Endothelial cell of umbilical vein (primary cell): Measurements from ENCODE around the gene PTPN20. TPM values are rescaled to one million over a fixed set of nuclear protein-coding genes. Genes with fewer than 3 reads are reported as not detected.

ENCODE experiments used
- BruUV-seq: library from RNA; stranded (reverse); fragments of 400-500 nt; replicated peaks from 2 replicates; lab custom pipeline; 2021; lab: Mats Ljungman, UMichigan
- CTCF ChIA-PET: fragments of 300-600, 350-600 bp; sonication (Branson Sonifier 250); formaldehyde crosslinking; loops from one replicate; lab custom pipeline; 2021; ENCODE audit warnings: antibody characterized with exemption, inconsistent platforms; lab: Charles Lee
- POLR2A ChIA-PET: fragments of 300-600, 350-600 bp; sonication (Branson Sonifier 250); formaldehyde crosslinking; loops from one replicate; lab custom pipeline; 2021; ENCODE audit warnings: antibody characterized with exemption, inconsistent platforms; lab: Charles Lee
- DNase-seq: peaks from one replicate; pipeline ENCODE4 v3.0.0-alpha.2; 2011; ENCODE audit warnings: low read depth, low spot score
- FAIRE-seq: peaks from 2 replicates; lab custom pipeline; 2011; peaks lifted over from hg19 to GRCh38; lab: Jason Lieb, UNC
- H2AFZ ChIP-seq: 2 replicates; pipeline ENCODE4 v1.6.0; 2012; ENCODE audit warnings: low read depth, low read length, control low read depth, inconsistent platforms
- H3K27ac ChIP-seq: 2 replicates; pipeline ENCODE4 v1.5.1; 2011; ENCODE audit warnings: low read depth, mild to moderate bottlenecking, control low read depth, low read length, moderate library complexity; ENCODE audit not compliant: insufficient read depth
- H3K27me3 ChIP-seq, 2 experiments: 2 replicates each; pipeline versions ENCODE4 v1.6.0 to v1.6.1; 2011; ENCODE audit warnings: low read length in 2 of 2, mixed read lengths in 1 of 2; ENCODE audit not compliant: control insufficient read depth in 2 of 2, insufficient read depth in 2 of 2
- H3K36me3 ChIP-seq, 2 experiments: 2 replicates in 1 of 2; 3 replicates in 1 of 2; pipeline ENCODE4 v1.5.1; 2011; ENCODE audit warnings: low read length in 2 of 2, mild to moderate bottlenecking in 1 of 2, moderate library complexity in 1 of 2; ENCODE audit not compliant: control insufficient read depth in 2 of 2, insufficient read depth in 2 of 2; ENCODE audit errors: extremely low read depth in 1 of 2
- H3K4me1 ChIP-seq: 3 replicates; pipeline ENCODE4 v1.5.1; 2011; ENCODE audit warnings: mild to moderate bottlenecking, low read length; ENCODE audit not compliant: control insufficient read depth, insufficient read depth; ENCODE audit errors: extremely low read depth
- H3K4me2 ChIP-seq: 2 replicates; pipeline ENCODE4 v1.6.1; 2011; ENCODE audit warnings: low read length, control low read depth, mixed read lengths; ENCODE audit not compliant: insufficient read depth
- H3K4me3 ChIP-seq, 3 experiments: fragments of 200-600 bp in 1 of 3; sonication (generic), shearing (Covaris generic) in 1 of 3; replicated peaks in 1 of 3; 2 replicates each; pipeline ENCODE4 v1.5.1; 2011 to 2016; ENCODE audit warnings: control low read depth in 3 of 3, low read length in 3 of 3, mild to moderate bottlenecking in 2 of 3, inconsistent platforms in 1 of 3, low read depth in 1 of 3, moderate library complexity in 1 of 3; ENCODE audit not compliant: insufficient read depth in 1 of 3
- H3K79me2 ChIP-seq: 2 replicates; pipeline ENCODE4 v1.6.0; 2012; ENCODE audit warnings: low read length, inconsistent platforms; ENCODE audit not compliant: control insufficient read depth, insufficient read depth
- H3K9ac ChIP-seq: replicated peaks from 2 replicates; pipeline ENCODE3; 2011; ENCODE audit warnings: low read length, control low read depth; ENCODE audit not compliant: insufficient read depth; ENCODE audit errors: extremely low read depth
- H3K9me1 ChIP-seq: replicated peaks from 3 replicates; pipeline ENCODE4 v1.6.0; 2011; ENCODE audit warnings: mild to moderate bottlenecking, low read length; ENCODE audit not compliant: control insufficient read depth, insufficient read depth; ENCODE audit errors: extremely low read depth
- H3K9me3 ChIP-seq: replicated peaks from 2 replicates; pipeline ENCODE4 v1.5.1; 2012; ENCODE audit warnings: low read length, inconsistent platforms; ENCODE audit not compliant: control insufficient read depth, insufficient read depth
- H4K20me1 ChIP-seq: replicated peaks from 2 replicates; pipeline ENCODE3; 2011; ENCODE audit warnings: mild to moderate bottlenecking, low read length; ENCODE audit not compliant: control insufficient read depth, insufficient read depth; ENCODE audit errors: extremely low read depth
- EZH2 ChIP-seq: IDR thresholded peaks from 2 replicates; pipeline ENCODE4 v1.6.1; 2012; ENCODE audit warnings: borderline replicate concordance, low read depth, mild to moderate bottlenecking, moderate library complexity, low read length, inconsistent platforms; ENCODE audit not compliant: severe bottlenecking
- FOS ChIP-seq: IDR thresholded peaks from 2 replicates; pipeline ENCODE4 v1.6.1; 2011; ENCODE audit warnings: mild to moderate bottlenecking, low read length, moderate library complexity, borderline replicate concordance; ENCODE audit not compliant: insufficient read depth
- GATA2 ChIP-seq: IDR thresholded peaks from 2 replicates; pipeline ENCODE4 v1.7.0; 2011; ENCODE audit warnings: low read depth, mild to moderate bottlenecking, moderate library complexity, mixed read lengths, low read length; ENCODE audit not compliant: insufficient read length, insufficient read depth
- JUN ChIP-seq: IDR thresholded peaks from 2 replicates; pipeline ENCODE4 v1.6.1; 2011; ENCODE audit warnings: borderline replicate concordance, low read depth; ENCODE audit not compliant: insufficient read length, insufficient read depth
- MYC ChIP-seq: IDR thresholded peaks from one replicate; pipeline ENCODE4 v1.6.1; 2011; ENCODE audit warnings: mild to moderate bottlenecking, low read depth, low read length
- POLR2A ChIP-seq: IDR thresholded peaks from 2 replicates; pipeline ENCODE4 v1.6.1; 2012; ENCODE audit warnings: low read depth, mild to moderate bottlenecking, control low read depth, low read length
- POLR2AphosphoS5 ChIP-seq: IDR thresholded peaks from 2 replicates; pipeline ENCODE4 v1.6.1; 2012; ENCODE audit warnings: low read depth, mild to moderate bottlenecking, control low read depth, low read length, moderate library complexity; ENCODE audit not compliant: insufficient read depth
- dilution Hi-C: fragments of 300-500 bp; cut with MboI; formaldehyde crosslinking; loops from one replicate; pipeline ENCODE4 v1.15.0; 2019; ENCODE audit warnings: low sequenced_read_pairs; ENCODE audit not compliant: extremely low pct_ligation_motif_present
- intact Hi-C: fragments of 100-400 bp; cut with micrococcal nuclease; formaldehyde crosslinking; loops from one replicate; pipeline ENCODE4 v1.10.0; 2022
- polyA plus RNA-seq, 4 experiments: library from polyadenylated mRNA; depleted of rRNA in 3 of 4; stranded (reverse) in 3 of 4; unstranded in 1 of 4; fragments of >200 nt; gene quantifications; 2 replicates each; pipeline versions ENCODE4 v1.2.1 to v1.2.3, GENCODE V29; 2011 to 2012; ENCODE audit warnings: missing spikeins in 1 of 4
- total RNA-seq: library from RNA; stranded (reverse); gene quantifications from 2 replicates; pipeline ENCODE4 v1.2.3, GENCODE V29; 2021
- TF ChIP-seq, protein P1 (sequence below), 2 donors: IDR thresholded peaks; 1 replicate in 1 of 2; 2 replicates in 1 of 2; pipeline ENCODE4 v1.5.1; 2011; ENCODE audit warnings: low read length in 2 of 2, mild to moderate bottlenecking in 2 of 2, moderate library complexity in 2 of 2, control low read depth in 1 of 2, inconsistent platforms in 1 of 2, low read depth in 1 of 2; ENCODE audit not compliant: insufficient read depth in 1 of 2; ENCODE audit errors: extremely low read depth in 1 of 2
- TF ChIP-seq, protein P2 (sequence below): IDR thresholded peaks from 2 replicates; pipeline ENCODE4 v1.6.1; 2011; ENCODE audit not compliant: insufficient read depth, insufficient read length

Gene PTPN20
- total and polyA plus RNA-seq, 2 donors (not counting 3 experiments of a cell fraction or from before 2014, with no cell fraction given): 0.27 TPM; not detected in 1

DNA sequence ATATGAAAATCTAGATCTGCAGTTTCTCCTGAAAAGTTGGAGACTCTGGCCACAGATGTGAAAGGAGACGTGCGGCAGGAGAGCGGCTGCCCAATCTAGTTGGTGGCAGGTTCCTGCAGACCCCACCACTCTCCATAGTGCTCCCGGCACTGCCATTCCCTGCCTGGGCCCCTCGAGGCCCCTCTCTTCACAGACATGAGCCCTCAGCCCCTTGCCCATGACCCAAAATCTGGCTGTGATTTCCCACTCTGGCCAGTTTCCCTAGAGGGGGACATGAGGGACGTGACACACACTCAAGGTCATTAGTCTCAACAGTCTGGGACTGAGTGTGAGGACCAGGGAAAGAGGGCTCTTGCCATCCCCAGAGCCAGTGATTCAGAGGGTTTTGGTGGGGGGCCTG lies 138.7 kb downstream of the PTPN20 start:
- dilution Hi-C loops (no loop called here), intact Hi-C loops (no loop called here)
- no peak overlapping the region for H3K27ac ChIP-seq
- no peaks in the 10 kb centered on the region for H3K9me1 ChIP-seq
- H3K27me3 ChIP-seq: no peaks in the 10 kb centered on the region
- no peaks in the 10 kb centered on the region for H3K4me1 ChIP-seq
- no peak overlapping the region for H3K4me3 ChIP-seq
- H3K9me3 ChIP-seq: no peaks in the 10 kb centered on the region
- TF ChIP-seq POLR2AphosphoS5 (no peak), EZH2 (no peak), JUN (no peak), FOS (no peak), MYC (no peak), POLR2A (no peak), GATA2 (no peak)
- TF ChIP-seq, protein P1, sequence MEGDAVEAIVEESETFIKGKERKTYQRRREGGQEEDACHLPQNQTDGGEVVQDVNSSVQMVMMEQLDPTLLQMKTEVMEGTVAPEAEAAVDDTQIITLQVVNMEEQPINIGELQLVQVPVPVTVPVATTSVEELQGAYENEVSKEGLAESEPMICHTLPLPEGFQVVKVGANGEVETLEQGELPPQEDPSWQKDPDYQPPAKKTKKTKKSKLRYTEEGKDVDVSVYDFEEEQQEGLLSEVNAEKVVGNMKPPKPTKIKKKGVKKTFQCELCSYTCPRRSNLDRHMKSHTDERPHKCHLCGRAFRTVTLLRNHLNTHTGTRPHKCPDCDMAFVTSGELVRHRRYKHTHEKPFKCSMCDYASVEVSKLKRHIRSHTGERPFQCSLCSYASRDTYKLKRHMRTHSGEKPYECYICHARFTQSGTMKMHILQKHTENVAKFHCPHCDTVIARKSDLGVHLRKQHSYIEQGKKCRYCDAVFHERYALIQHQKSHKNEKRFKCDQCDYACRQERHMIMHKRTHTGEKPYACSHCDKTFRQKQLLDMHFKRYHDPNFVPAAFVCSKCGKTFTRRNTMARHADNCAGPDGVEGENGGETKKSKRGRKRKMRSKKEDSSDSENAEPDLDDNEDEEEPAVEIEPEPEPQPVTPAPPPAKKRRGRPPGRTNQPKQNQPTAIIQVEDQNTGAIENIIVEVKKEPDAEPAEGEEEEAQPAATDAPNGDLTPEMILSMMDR (IDR thresholded peaks at IDR 0.05; ENCODE audit: extremely low read depth in 1 of 2, insufficient read depth in 1 of 2, low read depth in 1 of 2, low read length in 2 of 2): no peak
- TF ChIP-seq, protein P2, sequence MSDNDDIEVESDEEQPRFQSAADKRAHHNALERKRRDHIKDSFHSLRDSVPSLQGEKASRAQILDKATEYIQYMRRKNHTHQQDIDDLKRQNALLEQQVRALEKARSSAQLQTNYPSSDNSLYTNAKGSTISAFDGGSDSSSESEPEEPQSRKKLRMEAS: no peak
- ChIA-PET POLR2A (no interaction called here), CTCF (interaction anchor here (1.8 to 2.8 kb wide), 2 partner anchors 262 to 263 kb away, joined by 11 to 192 read pairs; no protein-coding TSS in a partner anchor)
- H4K20me1 ChIP-seq: no peaks in the 10 kb centered on the region
- no peaks in the 10 kb centered on the region for H3K79me2 ChIP-seq
- H2AFZ ChIP-seq: no peak overlapping the region
- no peak overlapping the region for H3K4me2 ChIP-seq
- no peak overlapping the region for H3K9ac ChIP-seq
- BruUV-seq: no TSS peak
- H3K36me3 ChIP-seq: no peaks in the 10 kb centered on the region
- FAIRE-seq (no peak), DNase-seq (no peak)
